Measurements from ENCODE around the gene CD7.

The CD7 gene

DNA sequence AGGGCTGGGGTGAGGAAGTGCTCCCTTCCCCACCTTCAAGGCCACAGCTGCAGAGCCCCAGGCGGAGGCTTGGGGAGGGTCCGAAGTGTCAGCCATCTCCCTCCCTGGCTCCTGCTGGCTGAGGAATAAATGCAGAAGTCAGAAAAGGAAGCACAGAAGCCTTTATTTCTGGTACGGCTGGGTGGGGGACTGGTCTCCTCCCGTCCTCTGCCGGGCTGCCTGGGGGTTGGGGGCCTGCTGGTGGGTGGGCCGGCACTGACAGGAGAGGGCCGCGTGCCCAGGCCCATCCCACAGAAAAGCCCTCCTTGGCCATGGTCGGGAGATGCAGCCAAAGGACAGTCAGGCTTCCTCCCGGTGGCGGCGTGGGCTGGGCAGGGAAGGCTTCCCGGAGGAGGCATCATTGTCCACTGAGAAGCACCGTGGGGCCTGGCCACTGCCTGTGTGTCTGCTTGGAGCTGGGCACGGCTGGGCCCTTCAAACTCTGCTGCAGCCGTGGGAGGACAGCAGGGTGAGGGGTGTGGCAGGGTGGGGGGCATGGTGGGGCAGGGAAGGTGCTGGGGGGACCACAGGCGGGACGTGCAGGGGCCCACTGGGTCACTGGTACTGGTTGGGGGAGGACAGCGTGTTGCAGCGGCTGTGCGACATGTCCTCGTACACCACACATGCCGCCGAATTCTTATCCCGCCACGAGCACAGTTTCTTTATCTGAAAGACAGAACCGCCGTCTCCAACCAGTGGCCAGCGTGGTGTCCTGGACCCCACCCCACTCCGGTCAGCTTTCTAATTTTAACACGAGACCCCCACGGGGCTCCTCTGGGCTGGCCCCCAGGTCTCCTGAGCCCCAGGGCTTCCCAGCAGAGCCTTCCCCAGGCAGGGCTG lies 2.4 kb downstream of the CD7 start:
- no peak for DNase-seq (ENCODE audit: low spot score)

DNA sequence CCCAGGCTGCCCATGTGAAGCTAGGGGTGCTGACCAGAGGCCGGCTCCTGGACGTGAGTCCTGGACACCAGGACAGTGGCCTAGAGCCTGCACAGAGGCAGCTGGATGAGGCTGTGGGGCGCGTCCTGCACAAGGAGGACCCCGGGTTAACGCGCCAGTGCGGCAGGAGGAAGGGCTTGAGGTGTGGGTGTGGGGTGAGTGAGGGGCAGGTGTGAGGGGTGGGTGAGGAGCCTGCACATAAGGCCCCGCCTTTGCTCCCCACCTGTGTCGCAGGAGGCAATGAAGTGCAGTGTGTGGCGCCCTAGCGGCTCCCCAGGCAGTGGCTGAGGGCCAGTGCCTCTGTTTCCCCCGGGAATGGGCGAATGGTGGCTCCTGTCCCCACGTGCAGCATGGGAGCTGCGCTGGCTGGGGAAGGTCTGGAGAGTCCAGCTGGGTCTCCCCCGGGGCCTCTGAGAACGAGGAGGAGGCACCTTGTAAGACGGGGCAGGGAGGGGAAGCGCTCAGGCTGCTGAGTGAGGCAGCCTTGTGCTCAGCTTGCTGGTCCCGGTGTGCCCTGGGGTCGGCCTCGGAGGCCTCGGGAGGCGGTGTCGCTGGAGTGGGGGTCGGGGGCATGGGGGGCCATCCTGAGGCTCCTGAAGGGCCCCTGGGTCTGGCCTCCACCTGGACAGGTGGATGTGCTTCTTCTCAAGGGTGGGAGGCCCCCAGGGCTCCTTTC lies 3.2 kb downstream of the CD7 start:
- no peak for DNase-seq (ENCODE audit: low spot score)

DNA sequence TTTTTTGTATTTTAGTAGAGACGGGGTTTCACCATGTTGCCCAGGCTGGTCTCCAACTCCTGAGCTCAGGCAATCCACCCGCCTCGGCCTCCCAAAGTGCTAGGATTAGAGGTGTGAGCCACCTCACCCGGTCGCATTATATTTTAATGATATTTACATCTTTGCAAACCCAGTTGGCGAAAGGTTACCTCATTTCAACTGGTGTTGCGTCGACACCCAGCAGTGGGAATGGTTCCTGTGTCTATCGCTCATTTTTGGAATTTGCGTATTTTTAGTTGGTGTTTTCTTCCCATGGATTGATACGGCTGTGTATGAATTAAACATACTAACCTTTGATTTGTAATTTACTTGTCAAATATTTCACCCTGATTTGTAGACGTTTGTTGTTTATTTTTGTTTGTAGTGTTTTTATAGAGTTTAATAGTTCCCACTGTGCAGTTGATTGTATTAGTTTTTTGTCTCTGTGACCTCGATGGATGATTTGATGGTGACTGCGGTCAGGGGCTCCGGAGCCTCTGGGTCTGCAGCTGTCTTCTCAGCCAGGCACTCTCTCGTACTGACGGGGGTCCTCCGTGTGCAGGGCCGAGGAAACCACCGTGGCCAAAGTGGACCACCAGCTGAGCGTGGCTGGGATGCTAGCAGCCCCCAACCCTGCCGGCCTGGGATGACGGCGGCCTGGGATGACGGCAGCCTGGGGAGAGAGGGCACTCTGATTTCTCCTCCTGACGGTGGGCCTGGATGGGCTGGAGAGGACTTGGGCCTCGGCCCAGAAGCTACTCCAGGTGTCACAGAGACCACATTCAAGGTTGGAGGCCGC lies 4.0 kb downstream of the CD7 start:
- no peak for DNase-seq (ENCODE audit: low spot score)

DNA sequence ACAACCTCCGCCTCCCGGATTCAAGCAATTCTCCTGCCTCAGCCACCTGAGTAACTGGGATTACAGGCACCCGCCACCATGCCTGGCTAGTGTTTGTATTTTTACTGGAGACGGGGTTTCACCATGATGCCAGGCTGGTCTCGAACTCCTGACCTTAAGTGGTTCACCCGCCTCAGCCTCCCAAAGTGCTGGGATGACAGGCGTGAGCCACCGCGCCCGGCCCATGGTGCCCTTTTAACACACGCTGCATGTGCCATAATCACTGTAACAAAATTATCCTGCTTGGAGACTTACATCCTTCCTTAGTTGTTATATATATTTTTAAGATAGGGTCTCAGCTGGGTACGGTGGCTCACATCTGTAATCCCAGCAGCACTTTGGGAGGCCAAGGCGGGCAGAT lies 5.4 kb downstream of the CD7 start:
- DNase-seq (ENCODE audit: low spot score), result no peak

DNA sequence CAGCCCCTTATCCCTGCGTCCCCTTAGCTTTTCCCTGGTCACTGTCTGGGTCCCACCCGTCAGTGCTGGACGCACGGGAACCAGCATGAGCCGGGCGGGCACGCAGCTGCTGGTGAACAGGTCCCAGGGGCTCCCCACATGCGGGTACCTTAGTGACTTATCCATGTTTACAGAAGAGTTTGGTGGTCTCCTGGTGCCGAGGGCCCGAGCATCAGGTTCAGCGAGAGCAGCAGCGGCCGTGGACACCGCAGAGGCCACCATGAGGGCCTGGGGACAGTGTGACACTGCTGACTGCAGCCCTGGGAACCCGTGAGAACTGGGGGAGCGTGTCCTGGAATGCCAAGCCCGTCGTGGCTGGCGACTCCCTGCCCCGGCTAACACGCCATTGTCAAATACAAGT lies 6.5 kb downstream of the CD7 start:
- DNase-seq (ENCODE audit: low spot score), result no peak

DNA sequence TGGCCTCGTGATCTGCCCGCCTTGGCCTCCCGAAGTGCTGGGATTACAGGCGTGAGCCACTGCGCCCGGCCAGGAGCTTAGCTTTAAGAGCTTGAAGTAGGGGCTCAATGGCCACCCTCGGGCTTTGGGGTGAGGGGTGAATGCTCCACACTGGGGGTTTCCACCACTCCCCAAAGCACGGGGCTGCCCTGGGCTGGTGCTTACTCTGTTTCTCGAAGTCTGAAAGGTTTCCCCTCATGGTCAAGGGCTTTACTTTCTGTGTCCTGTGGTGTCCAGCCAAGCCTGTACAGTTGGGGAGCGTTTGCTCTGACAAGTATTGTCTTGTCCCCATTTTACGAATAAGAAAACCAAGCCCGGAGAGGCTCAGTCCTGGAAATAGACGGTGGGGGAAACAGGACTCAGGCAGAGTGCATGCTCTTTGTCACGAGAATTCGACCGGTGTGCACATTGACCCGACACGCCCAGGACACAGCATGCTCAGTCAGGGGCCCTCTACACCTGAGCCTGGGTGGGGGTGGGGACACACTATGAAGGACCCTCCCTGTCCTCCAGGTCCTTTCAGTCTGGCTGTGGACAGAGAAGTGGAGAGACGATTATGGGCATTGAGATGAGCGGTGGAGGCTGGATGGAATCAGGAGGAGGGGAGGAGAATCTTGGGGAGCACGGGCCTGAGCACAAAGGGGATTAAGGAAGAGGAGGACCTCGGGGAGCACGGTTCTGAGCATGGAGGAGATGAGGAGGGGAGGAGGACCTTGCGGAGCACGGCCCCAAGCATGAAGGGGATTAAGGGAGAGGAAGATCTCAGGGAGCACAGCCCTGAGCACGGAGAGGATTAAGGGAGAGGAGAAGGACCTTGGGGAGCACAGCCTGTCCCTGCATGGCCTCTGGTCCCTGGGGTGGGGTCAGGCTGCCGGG lies 7.5 kb downstream of the CD7 start:
- DNase-seq (ENCODE audit: low spot score), result no peak

DNA sequence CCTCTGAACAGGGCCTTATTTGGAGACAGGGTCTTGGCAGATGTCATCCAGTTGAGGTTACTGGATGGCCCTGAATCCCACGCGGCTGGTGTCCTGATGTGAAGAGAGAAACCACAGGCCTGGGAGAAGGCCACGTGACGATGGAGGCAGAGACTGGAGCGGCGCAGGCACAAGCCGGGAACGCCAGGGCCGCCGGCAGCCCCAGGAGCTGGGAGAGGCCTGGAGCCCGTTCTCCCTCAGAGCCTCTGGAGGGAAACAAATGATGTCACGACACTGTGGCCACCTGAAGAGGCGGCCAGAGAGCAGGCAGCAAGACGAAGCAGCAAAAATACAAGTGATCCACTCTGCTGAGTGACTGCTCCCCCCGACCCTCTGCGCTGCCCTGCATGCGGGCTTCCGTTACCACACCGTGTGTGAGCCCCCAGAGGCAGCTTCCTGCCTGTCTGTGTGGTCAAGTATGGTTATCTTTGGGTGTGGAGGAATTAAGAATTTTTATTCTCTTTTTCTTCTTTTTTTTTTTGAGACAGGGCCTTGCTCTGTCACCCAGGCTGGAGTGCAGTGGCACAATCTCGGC lies 11.6 kb downstream of the CD7 start:
- no peak for DNase-seq (ENCODE audit: low spot score)

DNA sequence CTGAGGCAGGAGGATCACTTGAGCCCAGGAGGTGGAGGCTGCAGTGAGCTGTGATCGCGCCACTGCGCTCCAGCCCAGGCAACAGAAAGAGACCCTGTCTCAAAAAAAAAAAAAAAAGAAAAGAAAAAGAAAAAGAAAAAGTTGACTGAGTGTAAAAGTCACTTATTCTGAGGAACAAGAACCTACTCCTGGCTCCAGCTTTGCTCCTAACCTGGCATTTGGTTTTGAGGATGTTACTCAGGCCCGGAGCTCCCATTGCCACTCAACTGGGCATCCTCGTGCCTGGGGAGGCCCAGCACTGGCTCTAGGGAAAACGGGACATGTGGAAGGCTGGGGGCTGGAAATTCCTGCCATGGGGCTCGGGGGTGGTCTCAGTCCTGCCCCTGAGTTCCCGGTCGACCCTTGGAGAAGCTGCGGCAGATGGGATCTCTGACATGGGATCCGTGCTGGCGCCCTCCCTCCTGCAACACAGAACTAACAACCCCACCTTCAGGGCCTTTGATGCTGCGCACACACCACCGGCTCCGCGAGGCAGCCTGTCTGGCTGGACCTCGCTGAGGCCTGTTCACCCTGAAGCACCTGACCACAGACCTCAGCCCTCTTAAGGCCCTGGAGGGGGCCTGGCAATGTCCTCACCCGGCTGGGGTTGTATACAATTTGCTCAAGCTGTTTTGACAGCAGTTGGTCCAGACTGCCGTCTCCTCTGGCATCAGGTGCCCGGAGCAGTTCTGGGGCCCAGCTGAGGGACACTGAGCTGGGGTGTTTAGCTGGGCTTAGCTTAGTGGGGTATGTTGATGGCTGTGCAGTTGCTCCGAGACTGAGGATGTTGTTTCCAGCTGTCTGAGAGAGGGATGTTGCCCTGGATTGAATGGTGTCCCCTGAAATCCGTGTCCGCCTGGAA lies 12.3 kb downstream of the CD7 start:
- no peak for DNase-seq (ENCODE audit: low spot score)

DNA sequence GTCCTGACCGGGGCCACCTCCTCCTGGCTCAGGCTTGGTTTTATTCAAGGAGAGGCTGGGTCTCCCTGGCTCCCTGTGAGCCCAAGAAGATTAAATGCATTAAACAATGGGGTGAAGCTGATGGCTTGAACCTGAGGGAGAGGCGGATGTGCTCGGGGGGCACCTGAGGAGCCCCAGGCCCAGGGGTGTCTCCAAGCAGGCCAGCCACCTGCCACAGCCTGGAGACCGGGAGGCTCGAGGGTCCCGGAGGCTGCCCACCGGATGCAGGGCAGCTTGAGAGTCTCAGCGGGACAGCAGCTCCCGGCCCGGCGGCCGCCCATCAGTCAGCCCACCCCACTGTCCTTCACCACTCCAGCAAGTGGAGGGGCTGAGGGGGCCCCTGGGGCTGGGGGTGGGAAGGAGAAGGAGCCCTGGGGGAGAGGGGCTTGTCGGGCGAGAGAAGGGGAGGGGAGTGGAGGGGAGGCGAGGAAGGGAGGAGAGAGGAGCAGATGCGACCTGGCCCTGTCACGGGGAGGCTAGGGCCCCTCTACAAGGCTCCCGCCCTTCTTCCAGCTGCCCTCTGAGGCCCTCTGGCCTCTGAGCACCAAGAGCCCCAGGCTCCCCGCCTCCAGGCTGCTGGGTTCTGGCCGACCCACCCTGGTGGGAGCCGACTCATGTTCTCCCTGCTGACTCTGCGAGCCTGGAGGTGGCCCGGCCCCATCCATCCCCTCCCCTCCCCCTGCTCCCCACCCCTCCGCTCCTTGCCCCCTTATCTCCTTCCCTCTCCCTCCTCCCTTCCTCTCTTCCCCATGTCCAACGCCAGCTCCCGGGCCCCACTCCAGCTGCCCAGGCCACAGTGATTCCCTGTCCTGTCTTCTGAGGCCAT lies 13.2 kb downstream of the CD7 start:
- DNase-seq (ENCODE audit: low spot score), result no peak

DNA sequence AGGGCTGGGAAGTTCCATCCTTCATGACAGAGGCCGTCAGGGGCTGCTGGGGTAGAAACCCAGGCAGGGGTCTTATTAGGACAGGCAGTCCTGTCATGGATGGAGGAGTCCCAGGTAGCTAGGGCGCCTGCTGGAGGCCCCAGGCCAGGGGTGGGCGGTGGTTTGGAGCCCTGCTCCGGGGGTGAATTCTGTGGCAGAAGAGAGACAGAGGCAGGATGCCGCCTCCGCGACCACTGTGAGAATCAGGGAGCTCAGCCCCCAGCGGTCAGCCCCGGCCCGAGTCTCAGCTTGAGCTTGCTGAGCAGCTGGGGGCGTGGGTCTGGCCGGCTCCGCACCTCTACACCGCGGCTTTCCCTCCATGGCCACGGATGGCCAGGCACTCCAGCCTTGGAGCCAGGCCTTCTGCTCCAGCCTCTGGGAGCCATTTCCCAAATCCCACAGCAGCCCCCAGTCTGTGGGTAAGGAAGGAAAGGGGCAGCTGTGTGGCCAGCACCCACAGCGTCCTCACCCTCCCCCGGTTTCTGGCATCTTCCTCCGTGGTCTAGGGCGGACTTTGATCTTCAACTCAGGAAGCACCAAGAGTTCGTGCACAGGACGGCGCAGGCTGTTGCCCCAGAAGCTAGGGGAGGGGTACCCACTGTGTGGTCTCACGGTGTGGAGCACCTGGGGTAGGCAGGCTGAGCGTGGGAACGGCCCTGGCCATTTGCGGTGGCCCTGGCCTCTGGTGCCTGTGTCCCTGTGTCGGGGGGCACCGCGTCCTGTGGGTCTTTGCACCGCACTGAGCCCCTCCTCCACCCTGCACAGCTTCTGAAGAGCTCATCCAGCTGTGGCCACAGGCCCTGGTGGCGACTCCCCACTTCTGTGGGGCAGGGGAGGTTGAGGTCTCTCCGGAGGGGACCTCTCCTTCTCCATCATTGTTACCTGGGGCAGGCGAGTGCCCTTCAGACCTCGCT lies 14.1 kb downstream of the CD7 start:
- DNase-seq (ENCODE audit: low spot score), result no peak

DNA sequence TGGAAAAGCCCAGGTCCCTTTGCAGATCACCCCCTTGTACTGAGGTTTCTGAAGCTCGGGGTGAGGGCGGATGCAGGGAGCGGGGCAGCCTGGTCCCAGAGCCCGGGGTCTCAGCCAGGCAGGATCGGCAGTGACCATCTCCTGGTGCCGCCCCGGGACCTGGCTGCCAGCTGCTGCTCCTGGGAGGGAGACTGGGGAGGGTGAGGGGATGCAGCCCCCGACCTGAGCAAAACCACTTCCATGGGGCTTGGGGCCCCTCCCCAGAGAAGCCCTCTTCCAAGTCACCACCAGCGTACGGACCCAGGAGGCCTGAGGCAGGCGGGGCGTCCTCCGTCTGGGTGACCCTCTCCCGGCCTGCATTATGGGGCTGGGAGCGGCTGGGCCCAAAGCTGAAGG lies 14.8 kb downstream of the CD7 start:
- DNase-seq (ENCODE audit: low spot score), result no peak

DNA sequence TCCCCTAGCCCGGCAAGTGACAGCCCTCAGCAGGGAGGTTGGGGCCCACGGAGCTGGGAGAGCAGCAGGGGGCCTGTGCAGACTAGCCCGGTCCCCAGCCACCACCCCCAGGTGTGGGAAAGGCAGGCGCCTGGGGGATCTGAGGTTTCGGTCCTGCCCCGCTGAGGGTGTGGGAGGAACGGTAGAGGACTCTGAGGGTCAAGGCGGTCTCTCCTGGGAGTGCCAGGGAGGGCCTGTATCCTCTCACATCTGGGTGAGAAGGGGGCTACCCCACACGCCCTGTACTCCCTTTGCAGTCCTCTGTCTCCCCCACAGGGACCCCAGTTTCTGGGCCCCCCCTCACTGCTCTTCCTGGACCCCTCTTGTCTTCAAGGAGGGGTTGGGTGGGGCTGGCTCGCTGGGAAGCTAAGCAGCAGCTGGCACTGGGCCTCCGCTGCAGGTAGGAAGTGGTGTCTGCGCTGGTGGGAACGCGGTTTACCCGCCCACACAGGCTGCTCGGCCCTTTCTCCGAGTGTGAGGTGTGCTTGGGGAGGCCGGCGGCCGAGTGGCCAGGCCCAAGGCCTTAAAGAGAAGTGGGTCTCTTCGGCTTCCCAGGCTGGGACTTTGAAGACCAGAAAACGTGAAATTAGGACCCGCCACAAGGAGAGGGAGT lies 15.4 kb downstream of the CD7 start:
- DNase-seq (ENCODE audit: low spot score), result no peak

DNA sequence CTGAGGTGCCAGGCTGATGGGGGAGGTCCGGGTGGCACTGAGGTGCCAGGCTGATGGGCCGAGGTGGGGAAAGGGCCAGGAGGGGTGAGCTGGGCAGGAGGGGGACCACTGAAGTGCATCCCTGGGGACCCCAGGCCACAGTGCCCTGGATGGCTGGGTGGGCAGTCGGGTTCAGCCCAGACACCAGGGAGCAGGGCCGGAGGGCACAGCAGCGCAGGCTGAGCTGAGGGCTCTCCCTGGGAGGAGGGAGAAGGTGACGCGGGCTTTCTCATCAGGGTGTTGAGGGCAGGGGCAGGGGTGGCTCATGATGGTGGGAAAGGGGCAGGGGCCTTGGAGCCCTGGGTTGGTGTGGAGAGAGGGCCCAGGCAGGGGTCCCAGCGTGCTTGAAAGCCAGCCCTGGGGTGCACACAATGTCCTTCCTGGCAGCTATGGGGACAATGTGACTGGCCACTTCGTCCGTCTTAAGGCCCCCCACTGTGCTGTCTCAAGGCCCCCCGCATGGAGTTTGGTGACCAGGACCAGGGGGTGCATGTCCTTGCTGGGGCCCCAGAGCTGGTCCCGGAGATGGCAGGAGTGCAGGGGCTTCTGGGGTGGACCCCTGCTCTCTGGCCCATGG lies 16.0 kb downstream of the CD7 start:
- DNase-seq (ENCODE audit: low spot score), result no peak

DNA sequence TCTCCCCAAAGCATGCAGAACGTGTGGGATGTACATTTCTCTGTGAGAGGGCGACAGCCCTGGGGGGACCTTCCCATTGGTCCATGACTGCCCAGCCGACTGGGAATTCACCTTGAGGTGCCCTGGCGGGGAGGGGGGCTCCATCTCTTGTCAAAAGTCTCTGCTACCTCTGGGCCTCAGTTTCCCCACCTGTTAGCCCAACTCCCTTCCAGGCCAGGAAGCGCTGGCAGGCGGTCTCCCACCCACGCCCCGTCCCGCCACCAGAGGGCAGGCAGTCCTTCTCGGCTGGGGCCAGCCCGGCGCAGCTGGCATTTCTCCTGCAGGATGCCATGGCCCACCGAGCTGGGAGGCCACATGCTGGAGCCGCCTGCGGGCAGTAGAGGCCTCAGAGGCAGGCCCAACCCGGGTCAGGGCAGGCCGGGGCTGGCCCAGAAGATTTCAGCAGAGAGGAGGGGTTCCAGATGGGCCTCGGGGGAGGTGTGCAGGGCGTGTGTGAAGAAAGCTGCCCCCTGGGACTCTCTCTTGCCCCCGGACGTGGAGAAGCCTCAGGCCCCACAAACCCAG lies 16.6 kb downstream of the CD7 start:
- peak; percentile 31 for DNase-seq (ENCODE audit: low spot score)

DNA sequence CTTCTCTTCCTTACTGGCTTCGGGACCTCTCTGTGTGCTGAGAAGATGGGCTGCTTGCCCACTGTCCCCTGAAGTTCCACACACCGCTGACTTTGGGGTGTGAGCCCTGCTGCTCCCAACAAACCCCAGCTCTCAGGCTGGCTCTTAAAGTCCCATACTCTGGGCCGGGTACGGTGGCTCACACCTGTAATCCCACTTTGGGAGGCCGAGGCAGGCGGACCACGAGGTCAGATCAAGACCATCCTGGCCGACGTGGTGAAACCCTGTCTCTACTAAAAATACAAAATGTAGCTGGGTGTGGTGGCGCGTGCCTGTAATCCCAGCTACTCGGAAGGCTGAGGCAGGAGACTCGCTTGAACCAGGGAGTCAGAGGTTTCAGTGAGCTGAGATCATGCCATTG lies 17.2 kb downstream of the CD7 start:
- DNase-seq (ENCODE audit: low spot score), result no peak

DNA sequence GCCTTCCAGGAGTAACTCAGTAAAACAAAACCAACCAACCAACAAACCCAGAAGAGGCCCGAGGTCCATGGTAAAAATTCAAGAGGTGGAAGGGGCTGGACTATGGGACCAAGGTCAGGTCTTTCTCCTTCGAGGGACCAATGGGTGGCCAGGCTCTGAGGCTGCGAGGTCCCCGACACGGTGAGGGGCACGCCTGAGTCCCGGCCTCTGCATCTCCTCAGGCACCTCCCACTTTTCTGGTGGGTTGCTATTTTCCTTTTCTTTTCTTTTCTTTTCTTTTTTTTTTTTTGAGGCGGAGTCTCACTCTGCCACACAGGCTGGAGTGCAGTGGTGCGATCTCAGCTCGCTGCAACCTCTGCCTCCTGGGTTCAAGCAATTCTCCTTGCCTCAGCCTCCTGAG lies 18.0 kb downstream of the CD7 start:
- no peak for DNase-seq (ENCODE audit: low spot score)

Measured in LoVo (cell line).